GM12801 (cell line): ENCODE results near the gene PACS2.

Experiments used
- CTCF ChIP-seq: IDR thresholded peaks from one replicate; pipeline ENCODE4 v1.5.1; 2011; ENCODE audit warnings: control low read depth; ENCODE audit not compliant: insufficient read length; ENCODE audit errors: extremely low read depth

PACS2 gene

GRCh38 chr14:105325303-105325702, 10.8 kb downstream of the PACS2 start:
- TF ChIP-seq CTCF = no peak

GRCh38 chr14:105325716-105326567, 11.4 kb downstream of the PACS2 start:
- TF ChIP-seq CTCF = no peak

GRCh38 chr14:105326568-105326867, 12.0 kb downstream of the PACS2 start:
- TF ChIP-seq CTCF = no peak

GRCh38 chr14:105326891-105327694, 12.5 kb downstream of the PACS2 start:
- no peak for TF ChIP-seq CTCF

GRCh38 chr14:105328070-105328677, 13.6 kb downstream of the PACS2 start:
- no peak for TF ChIP-seq CTCF

GRCh38 chr14:105328678-105329390, 14.3 kb downstream of the PACS2 start:
- TF ChIP-seq CTCF = no peak
